Measurements from ENCODE around the gene ROPN1L.

ROPN1L gene

GRCh38 chr5:10431415-10431814 is 10.3 kb upstream of the ROPN1L start:
- no peak for DNase-seq

- DNase-seq = no peak
Measured at GRCh38 chr5:10432059-10433008, 9.3 kb upstream of the ROPN1L start.

DNA sequence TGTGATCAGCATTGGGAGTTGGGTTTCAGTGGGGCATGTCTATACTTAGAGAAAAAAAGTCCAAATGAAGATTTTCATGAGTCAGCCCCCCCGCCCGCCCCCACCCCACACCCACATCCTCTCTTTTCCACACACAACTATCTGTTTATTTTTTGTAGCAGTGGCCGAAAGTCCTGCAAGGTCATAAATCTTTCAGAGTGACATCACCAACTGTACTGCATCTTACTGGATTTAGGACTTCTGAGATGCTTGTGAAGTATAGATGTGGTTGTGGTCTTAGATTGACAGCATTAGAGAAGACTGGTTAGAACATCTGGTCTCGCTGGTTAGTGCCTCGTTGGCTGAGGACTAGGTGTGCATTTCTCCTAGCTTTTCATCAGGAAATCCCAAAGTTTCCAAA is 7.3 kb upstream of the ROPN1L start:
- no peak for DNase-seq

- no peak for DNase-seq
Measured at GRCh38 chr5:10438301-10438700, 3.4 kb upstream of the ROPN1L start.

DNA sequence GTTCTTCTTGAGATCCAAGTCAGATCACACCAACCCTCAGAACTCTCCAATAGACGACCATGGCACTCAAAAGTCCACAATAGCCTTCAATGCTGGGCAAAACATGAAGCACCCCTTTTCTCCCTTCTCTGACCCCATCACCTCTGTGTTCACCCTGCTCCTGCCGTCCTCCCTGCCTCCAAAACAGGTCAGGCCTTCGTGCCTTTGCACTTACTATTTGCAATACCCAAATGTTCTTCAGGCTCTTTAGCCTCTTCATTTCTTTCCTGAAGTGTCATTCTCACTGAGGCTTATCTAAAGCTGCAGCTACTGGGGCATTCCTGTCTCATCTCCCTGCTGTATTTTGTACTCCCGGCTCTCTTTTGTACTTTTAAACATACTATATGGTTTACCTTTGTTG is 2.0 kb upstream of the ROPN1L start:
- no peak for DNase-seq

DNA sequence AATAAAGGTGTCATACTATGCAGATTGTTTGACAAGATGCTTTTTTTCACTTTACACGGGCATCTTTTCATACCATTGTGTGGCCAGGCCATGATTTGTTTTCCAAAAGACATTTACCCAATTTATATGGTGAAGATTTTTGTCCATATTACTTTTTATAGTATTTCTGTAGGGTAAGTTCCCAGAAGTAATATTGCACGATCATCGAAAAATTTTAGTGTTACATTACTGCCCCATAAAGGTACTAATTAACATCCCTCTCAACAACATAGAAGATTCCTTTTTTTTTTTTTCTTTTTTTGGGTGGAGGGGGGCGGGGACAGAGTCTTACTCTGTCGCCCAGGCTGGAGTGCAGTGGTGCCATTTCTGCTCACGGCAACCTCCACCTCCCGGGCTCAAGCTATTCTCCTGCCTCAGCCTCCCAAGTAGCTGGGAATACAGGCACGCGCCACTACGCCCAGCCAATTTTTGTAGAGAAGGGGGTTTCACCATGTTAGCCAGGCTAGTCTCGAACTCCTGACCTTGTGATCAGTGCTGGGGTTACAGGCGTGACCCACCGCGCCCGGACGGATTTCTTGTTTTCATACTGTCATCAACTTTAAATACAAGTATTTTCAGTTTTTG is 1.2 kb upstream of the ROPN1L start:
- no peak for DNase-seq

- DNase-seq = no peak
Measured at GRCh38 chr5:10441992-10442435, 335 bp downstream of the ROPN1L start.

- DNase-seq = no peak
Measured at GRCh38 chr5:10442576-10442975, 897 bp downstream of the ROPN1L start.

GRCh38 chr5:10445352-10445751 is 3.7 kb downstream of the ROPN1L start:
- no peak for DNase-seq

- DNase-seq = no peak
Measured at GRCh38 chr5:10446490-10446889, 4.8 kb downstream of the ROPN1L start.

DNA sequence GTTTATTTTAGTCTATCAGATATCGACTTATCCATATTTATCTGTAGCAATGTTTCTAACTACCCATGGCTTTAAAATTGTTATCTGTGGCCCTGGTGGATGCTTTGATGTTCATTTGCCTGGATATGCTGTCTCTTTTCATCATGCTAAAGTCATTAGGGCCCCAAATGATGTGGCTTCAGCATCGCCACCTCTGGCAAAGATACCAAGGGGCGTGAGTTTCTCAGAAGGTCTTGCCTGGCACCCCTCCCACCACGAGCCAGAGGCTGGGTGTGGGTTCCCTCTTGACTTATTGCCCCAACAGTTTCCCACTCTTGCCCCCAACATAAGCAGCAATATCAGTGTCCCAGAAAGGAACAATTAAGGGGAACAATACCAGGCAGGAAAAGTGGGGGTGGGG is 5.4 kb downstream of the ROPN1L start:
- no peak for DNase-seq

DNA sequence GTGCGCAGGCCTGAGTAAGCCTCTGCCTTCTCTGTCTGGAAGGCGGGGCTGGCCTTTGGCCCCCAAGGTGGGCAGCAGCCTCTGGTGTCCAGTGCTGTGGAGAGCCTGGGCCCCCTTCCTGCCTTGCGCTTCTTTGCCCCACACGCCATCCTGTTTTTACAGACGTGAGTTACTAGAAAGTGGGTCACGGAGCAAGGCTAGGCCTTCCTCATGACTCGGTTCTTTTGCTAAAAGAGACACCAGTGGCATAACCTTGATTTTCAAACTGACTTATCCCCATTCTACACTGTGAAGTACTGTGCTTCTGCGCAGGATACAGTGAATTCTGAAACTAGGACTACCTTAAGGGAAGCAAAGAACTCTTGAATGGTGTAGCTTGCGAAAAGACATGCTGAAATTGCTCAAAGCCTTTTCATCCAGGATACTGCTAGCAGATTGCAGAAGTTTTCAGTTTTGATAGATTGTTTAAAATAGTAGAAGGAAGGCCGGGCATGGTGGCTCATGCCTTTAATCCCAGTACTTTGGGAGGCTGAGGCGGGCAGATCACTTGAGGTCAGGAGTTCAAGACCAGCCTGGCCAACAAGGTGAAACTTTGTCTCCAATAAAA is 7.2 kb downstream of the ROPN1L start:
- no peak for DNase-seq

DNA sequence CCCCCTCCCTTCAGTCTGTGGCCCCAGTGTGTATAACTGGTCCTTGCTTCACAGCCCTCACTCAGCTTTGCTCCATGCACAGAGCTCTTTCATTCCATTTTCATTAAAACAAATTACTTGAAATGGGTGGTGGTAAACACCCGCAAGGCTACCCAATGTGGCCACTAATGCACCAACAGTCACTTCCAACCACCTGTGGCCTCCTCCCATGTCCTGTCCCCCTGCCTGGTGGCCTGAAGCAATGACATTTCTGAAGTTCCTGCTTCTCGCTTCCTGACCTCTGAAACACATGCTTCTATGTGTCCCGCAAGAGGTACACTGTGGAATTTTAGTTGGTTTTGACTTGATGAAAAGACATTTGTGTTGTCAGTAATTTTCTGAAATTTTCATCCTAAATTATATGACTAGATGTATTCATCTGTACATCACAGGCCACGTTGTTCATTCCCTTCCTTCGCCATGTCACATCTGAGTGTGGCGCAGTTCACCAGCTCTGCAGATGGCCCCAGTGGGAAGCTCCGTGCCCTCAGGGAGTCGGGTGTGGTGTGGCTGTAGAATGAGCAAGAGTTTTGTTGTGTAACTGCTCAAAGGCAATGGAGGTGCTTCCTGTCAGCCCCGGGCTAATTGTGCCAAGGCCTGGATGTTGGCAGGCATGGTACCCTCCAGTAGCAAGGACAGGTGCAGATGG is 9.6 kb downstream of the ROPN1L start:
- DNase-seq = no peak

DNA sequence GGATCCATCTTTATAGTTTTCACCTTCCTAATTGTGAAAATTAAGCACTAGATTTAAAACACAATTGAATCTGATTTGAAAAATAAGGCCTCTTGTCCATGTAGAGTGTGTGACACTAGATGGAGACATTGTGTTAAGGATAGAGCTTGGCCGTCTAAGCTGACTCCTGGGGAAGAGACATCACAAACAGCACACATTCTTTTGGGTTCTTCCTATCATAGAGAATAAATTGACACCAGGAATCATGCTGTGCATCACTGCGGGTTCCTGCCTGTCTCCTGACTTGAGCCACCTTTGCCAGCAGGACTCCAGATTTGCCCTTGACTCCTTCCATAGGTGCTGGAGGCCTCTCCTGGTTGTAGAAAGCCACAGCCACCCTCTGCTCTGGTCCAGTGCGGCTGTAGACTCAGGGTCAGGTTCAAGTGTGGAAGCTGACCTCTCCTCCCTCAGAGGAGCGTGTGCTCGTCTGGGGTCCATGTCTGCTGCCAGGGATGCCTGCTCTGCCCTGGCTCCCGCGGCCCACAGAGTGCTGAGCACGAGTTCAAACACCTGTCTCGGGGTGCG is 11.2 kb downstream of the ROPN1L start:
- DNase-seq = no peak

DNA sequence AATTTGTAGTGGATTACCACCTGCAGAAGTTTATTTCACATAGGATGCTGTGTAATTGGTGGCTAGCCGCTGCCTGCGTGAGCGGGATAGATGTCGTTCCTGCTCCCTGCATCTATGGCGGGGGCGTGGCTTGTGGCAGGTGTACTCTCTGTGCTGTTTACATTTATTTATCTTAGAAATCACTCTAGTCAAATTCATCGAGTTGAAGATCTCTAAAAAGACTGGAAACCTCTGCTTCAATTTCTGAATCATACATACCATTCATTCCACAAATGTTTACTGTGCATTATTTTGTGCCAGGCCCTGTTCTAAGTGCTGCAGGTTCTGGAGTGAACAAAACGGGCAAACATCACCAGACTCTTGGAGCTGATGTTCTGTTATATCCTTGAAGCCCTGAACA is 11.9 kb downstream of the ROPN1L start:
- no peak for DNase-seq

DNA sequence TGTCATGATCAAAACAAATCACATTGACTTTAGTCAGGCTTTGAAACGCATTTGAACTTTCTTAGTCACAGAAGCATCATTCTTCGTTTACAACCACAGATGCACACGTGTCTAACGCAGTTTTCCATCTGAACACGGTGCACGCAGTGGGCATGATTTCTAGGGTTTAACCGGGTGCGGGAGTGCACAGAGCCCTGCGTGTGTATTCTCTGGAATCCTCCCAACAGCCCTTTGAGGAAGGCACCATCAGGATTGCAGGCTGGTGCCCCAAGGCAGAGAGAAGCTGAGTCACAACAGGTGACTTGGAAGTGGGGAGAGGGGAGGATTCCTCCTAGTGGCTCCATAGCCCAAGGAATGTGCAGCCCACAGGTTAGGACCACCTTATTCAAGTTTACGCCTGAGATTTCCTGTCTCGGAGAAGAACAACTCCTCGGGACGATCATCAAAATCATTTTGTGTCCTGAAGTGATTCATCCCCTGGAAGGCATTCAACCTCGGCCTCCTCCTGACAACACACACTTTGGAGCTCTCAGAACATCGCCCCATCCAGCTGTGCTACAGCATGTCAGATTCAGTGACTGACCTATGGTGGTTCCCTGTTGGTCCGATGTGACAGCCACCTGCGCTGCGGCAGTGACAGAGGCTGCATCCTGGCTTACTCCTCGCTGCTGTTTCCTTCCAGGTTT is 13.1 kb downstream of the ROPN1L start:
- DNase-seq = no peak

GRCh38 chr5:10455277-10455670 is 13.6 kb downstream of the ROPN1L start:
- DNase-seq = no peak

GRCh38 chr5:10456583-10457420 is 15.1 kb downstream of the ROPN1L start:
- DNase-seq = no peak

DNA sequence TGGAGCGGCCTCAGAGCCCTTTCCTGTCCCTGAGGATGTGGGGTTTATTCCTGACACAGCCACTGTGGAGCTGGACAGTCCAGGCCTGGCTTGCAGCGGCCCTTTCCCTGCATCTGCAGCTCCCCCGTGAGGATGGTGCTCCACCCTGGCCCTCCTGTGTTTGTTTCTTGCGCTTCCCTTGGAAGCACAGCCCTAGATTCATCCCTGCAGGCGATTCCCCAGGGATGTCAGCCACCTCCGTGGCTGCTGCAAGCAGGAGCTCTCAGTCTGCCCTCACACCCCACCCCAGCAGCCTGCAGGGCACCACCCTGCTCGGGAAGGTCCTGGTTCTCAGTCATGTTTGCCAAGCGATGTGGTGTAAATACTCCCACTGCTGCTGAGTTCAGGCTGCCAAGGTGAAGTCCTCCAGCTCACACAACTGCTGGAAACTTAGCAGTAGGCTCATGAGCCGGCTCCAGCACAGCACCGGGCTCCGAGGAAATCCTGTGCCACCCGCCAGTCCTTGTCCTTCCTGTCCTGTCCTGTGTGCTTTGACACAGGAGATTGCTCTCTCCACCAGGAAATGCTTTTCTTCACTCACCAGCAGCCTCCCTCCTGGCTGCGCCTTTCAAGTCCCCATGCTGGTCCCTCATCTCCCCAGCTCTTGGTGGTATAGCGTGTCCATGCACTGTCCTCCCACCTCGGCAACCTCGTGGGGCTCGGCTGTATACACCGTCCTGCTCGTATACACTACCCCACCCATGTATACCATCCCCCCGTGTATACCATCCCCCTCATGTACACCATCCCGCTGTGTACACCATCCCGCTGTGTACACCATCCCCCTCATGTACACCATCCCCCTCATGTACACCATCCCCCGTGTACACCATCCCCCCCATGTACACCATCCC is 16.2 kb downstream of the ROPN1L start:
- no peak for DNase-seq
